ENCODE measurements around the gene OR52K1. TPM values are rescaled to one million over a fixed set of nuclear protein-coding genes. Genes with fewer than 3 reads are reported as not detected.

Gene OR52K1
- total and polyA plus RNA-seq, 2 experiments from 2014 or later = not detected

DNA sequence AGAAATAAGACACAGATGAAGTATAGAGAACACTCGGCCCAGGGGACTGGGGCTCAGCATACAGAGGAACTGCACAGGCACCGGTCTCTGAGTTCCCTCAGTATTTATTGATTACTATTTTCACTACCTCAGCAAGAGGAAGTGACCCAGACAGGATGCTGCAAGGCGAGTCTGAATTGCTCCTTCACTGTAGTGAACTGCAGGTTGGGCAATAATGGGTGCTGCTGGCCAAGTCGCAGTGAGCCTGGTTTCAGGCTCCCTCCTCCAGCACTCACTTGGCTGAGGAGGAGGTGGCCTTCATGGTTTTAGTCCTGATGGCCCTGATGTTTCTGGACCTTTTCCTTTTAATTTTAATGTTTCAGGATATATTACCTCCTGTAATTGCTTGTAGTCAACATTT lies 22.9 kb upstream of the OR52K1 start:
- peak; percentile 25 for DNase-seq
- Histone ChIP-seq H2AFZ (no peak overlapping the region), H3K27ac (no peak overlapping the region), H3K4me1 (ENCODE audit: insufficient read depth) (no peaks in the 10 kb centered on the region), H4K20me1 (ENCODE audit: insufficient read depth) (no peaks in the 10 kb centered on the region), H3K4me2 (ENCODE audit: unreplicated experiment) (no peak overlapping the region), H3K27me3 (replicated peaks; ENCODE audit: insufficient read depth) (no peaks in the 10 kb centered on the region), H3K79me2 (ENCODE audit: insufficient read depth) (no peaks in the 10 kb centered on the region), H3K9ac (no peak overlapping the region), H3K9me2 (ENCODE audit: insufficient read depth) (no peaks in the 10 kb centered on the region), H3F3A (ENCODE audit: insufficient read depth) (no peaks in the 10 kb centered on the region), H3K9me3 (ENCODE audit: low read depth) (no peaks in the 10 kb centered on the region), H3K4me3 (no peak overlapping the region), H3K36me3 (ENCODE audit: low read depth) (no peaks in the 10 kb centered on the region)
- TF ChIP-seq EZH2 (IDR thresholded peaks at IDR 0.05; ENCODE audit: insufficient read depth, poor library complexity, severe bottlenecking) (no peak), EZH2phosphoT487 (IDR thresholded peaks at IDR 0.05; ENCODE audit: insufficient read depth, low read depth) (no peak)
- 33 to 35% methylated on average over 4 of the region's 4 CpGs for WGBS, 2 experiments (ENCODE audit: low coverage in 1 of 2, low lambda C conversion rate in 2 of 2, missing lambda C conversion rate in 2 of 2)
- in situ Hi-C loops (cut with MboI) = no loop called here

DNA sequence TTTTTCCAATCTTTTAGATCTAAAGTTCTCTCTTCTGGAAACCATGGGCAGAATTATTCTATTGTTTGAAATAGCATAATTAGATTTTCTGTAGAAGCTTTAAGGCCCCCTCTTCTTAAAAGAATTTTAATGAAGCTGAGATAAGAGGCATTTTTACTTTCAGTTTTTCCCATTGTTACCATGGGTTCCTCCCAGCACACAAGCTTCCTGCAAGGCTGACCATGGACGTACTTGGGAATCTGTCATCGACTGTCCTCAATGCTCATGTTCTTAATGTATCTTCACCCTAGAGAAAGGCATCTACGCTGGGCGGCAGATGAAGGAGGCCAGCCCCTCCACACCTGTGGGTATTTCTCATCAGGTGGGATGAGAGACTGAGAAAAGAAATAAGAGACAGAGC lies 22.3 kb upstream of the OR52K1 start:
- H3K9me3 ChIP-seq (ENCODE audit: low read depth) = no peaks in the 10 kb centered on the region
- no peak overlapping the region for H3K27ac ChIP-seq
- H3K9me2 ChIP-seq (ENCODE audit: insufficient read depth) = no peaks in the 10 kb centered on the region
- H4K20me1 ChIP-seq (ENCODE audit: insufficient read depth) = no peaks in the 10 kb centered on the region
- H3K27me3 ChIP-seq (replicated peaks; ENCODE audit: insufficient read depth) = no peaks in the 10 kb centered on the region
- in situ Hi-C loops (cut with MboI) = no loop called here
- H3K4me3 ChIP-seq = no peak overlapping the region
- no peak for TF ChIP-seq EZH2 (IDR thresholded peaks at IDR 0.05; ENCODE audit: insufficient read depth, poor library complexity, severe bottlenecking)
- TF ChIP-seq EZH2phosphoT487 (IDR thresholded peaks at IDR 0.05; ENCODE audit: insufficient read depth, low read depth) = no peak
- no peak for DNase-seq
- H3F3A ChIP-seq (ENCODE audit: insufficient read depth) = no peaks in the 10 kb centered on the region
- H2AFZ ChIP-seq = no peak overlapping the region
- no peak overlapping the region for H3K9ac ChIP-seq
- no peaks in the 10 kb centered on the region for H3K79me2 ChIP-seq (ENCODE audit: insufficient read depth)
- no peak overlapping the region for H3K4me2 ChIP-seq (ENCODE audit: unreplicated experiment)
- WGBS, 2 experiments (ENCODE audit: low coverage in 1 of 2, low lambda C conversion rate in 2 of 2, missing lambda C conversion rate in 2 of 2) = 38 to 40% methylated on average over 4 of the region's 4 CpGs
- no peaks in the 10 kb centered on the region for H3K36me3 ChIP-seq (ENCODE audit: low read depth)
- H3K4me1 ChIP-seq (ENCODE audit: insufficient read depth) = no peaks in the 10 kb centered on the region

DNA sequence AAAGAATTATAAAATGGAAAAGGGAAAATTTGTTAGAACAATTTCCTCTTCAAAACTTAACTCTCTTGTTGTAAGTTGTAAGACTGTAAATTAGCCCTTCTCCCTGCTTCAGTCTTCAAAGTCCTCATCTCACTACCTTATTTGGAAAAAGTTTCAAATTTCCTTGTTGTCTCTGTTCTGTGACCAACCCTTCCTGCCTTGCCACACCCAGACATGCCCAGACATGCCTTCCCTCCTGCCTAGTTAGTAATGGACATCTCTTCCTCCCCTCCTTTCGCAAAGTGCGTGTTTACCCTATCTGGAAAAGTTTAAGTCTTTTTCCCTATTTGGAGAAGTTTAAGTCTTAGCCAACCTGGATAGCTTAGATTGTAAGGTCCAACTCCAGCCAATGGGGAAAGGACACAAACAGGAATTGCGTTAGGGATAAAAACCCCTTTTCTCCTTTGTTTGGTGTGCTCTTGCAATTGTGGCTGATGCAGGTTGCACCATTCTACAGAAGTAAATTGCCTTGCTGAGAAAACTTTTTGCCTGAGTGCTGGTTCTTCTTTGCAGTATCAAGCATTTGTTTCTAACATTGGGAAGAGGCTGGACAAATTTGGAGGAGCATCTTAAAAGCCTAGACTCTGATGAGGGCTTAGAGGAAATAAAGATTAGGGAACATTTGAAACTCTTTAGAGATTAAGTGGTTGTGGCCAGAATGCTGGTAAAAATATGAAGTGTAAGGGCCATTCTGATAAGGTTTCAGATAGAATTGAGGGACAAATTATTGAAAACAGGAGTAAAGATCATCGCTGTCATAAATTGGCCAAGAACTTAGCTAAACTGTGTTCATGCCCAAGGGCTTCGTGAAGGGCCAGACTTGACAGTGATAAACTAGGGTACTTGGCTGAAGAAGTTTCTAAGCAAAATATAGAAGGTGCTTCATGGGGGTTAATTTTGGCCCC lies 18.0 kb upstream of the OR52K1 start:
- H3K27ac ChIP-seq = no peak overlapping the region
- H3K79me2 ChIP-seq (ENCODE audit: insufficient read depth) = no peaks in the 10 kb centered on the region
- WGBS, 2 experiments (ENCODE audit: low coverage in 1 of 2, low lambda C conversion rate in 2 of 2, missing lambda C conversion rate in 2 of 2) = 55 to 58% methylated on average over 5 of the region's 5 CpGs
- DNase-seq = peak; percentile 8
- H3K4me2 ChIP-seq (ENCODE audit: unreplicated experiment) = no peak overlapping the region
- H3K4me3 ChIP-seq = no peak overlapping the region
- H4K20me1 ChIP-seq (ENCODE audit: insufficient read depth) = no peaks in the 10 kb centered on the region
- H3K4me1 ChIP-seq (ENCODE audit: insufficient read depth) = no peaks in the 10 kb centered on the region
- in situ Hi-C loops (cut with MboI) = no loop called here
- H3K9ac ChIP-seq = no peak overlapping the region
- TF ChIP-seq EZH2phosphoT487 (IDR thresholded peaks at IDR 0.05; ENCODE audit: insufficient read depth, low read depth) = no peak
- TF ChIP-seq EZH2 (IDR thresholded peaks at IDR 0.05; ENCODE audit: insufficient read depth, poor library complexity, severe bottlenecking) = no peak
- H3K36me3 ChIP-seq (ENCODE audit: low read depth) = no peaks in the 10 kb centered on the region
- 0 out of 2 replicates have a peak overlapping the region, but pooled peaks have one; percentile 58 for H2AFZ ChIP-seq
- H3F3A ChIP-seq (ENCODE audit: insufficient read depth) = no peaks in the 10 kb centered on the region
- no peaks in the 10 kb centered on the region for H3K9me3 ChIP-seq (ENCODE audit: low read depth)
- H3K9me2 ChIP-seq (ENCODE audit: insufficient read depth) = no peaks in the 10 kb centered on the region
- H3K27me3 ChIP-seq (replicated peaks; ENCODE audit: insufficient read depth) = no peaks in the 10 kb centered on the region

DNA sequence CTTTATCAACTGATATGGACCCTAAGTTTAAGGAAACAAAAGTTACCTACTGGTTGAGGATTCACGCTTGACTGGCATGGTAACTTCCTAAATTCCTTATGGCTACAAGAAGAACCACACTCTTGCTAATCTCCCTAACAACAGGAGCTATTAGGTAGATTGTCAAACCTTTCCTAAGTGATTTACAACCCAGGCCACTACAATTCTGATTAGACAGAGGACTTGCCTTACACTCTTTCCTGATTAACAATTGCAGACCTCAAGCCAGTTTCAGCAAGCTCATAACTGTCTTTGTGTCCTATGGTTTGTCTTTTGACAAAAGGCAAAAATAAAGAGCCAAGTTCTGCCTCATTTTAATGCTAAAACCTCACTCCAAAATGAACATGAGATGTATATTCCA lies 17.0 kb upstream of the OR52K1 start:
- no peak overlapping the region for H3K9ac ChIP-seq
- no peak overlapping the region for H3K4me3 ChIP-seq
- H3K4me2 ChIP-seq (ENCODE audit: unreplicated experiment) = no peak overlapping the region
- no peaks in the 10 kb centered on the region for H3K27me3 ChIP-seq (replicated peaks; ENCODE audit: insufficient read depth)
- H3K9me2 ChIP-seq (ENCODE audit: insufficient read depth) = no peaks in the 10 kb centered on the region
- no peaks in the 10 kb centered on the region for H3K36me3 ChIP-seq (ENCODE audit: low read depth)
- H3K9me3 ChIP-seq (ENCODE audit: low read depth) = no peaks in the 10 kb centered on the region
- no peak overlapping the region for H3K27ac ChIP-seq
- no peak for DNase-seq
- no peaks in the 10 kb centered on the region for H3F3A ChIP-seq (ENCODE audit: insufficient read depth)
- TF ChIP-seq EZH2 (IDR thresholded peaks at IDR 0.05; ENCODE audit: insufficient read depth, poor library complexity, severe bottlenecking) = no peak
- no peak for TF ChIP-seq EZH2phosphoT487 (IDR thresholded peaks at IDR 0.05; ENCODE audit: insufficient read depth, low read depth)
- WGBS, 2 experiments (ENCODE audit: low coverage in 1 of 2, low lambda C conversion rate in 2 of 2, missing lambda C conversion rate in 2 of 2) = 0% methylated on average over 1 of the region's 1 CpG
- in situ Hi-C loops (cut with MboI) = no loop called here
- no peaks in the 10 kb centered on the region for H3K4me1 ChIP-seq (ENCODE audit: insufficient read depth)
- H2AFZ ChIP-seq = no peak overlapping the region
- no peaks in the 10 kb centered on the region for H4K20me1 ChIP-seq (ENCODE audit: insufficient read depth)
- no peaks in the 10 kb centered on the region for H3K79me2 ChIP-seq (ENCODE audit: insufficient read depth)

Data from GM23248 (cell line).